Measurements from ENCODE around the gene SLC1A3. TPM values are rescaled to one million over a fixed set of nuclear protein-coding genes. Genes with fewer than 3 reads are reported as not detected.
A peak's percentile ranks its signal among the peaks of the same experiment; 100 is the strongest.

SLC1A3 gene
- total and polyA plus RNA-seq, 2 donors (not counting 1 experiment from before 2014, with no cell fraction given), result 0.37 TPM; not detected in 1

DNA sequence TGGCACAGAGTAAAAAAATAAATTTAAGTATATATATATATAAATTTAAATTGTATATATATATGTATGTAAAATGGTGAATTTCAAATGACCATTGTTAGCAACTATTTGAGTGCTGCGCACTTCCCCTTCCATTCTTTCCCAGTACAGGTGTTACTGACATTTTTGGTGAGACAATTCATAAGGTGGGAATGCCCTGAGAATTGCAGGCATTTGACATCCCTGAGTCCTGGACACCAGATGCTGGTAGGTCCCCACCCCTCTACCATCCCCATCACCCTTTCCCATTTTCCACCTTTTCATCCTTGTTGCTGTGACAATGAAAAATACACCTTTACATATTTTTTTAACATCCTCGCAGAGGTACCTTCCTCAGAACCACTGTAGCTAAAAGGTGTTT is 91.6 kb downstream of the SLC1A3 start:
- POLR2A ChIA-PET, result no interaction called here
- H3K27me3 Mint-ChIP-seq, result peaks cover 4% of the 10 kb centered on the region
- Histone ChIP-seq H3K27ac (ENCODE audit: low read length in 2 of 2) (no peak overlapping the region), H3K9ac (ENCODE audit: low read length) (no peak overlapping the region), H3K4me1 (ENCODE audit: control insufficient read depth in 2 of 2, insufficient read depth in 2 of 2, low read length in 2 of 2) (peaks cover 26 to 31% of the 10 kb centered on the region in 2 donors), H3K9me3 (ENCODE audit: control extremely low read depth in 1 of 3, control insufficient read depth in 2 of 3, insufficient read depth in 1 of 3, low read length in 2 of 3) (no peaks in the 10 kb centered on the region), H3K79me2 (ENCODE audit: control insufficient read depth, insufficient read depth, low read length) (peaks cover 10% of the 10 kb centered on the region), H3K4me2 (replicated peaks; ENCODE audit: low read depth, low read length, poor library complexity, severe bottlenecking) (no peak overlapping the region), H3K27me3 (replicated peaks in 1 of 4; ENCODE audit: control extremely low read depth in 1 of 4, control insufficient read depth in 3 of 4, insufficient read depth in 4 of 4, low read length in 3 of 4) (no peaks in the 10 kb centered on the region), H4K20me1 (ENCODE audit: control insufficient read depth, insufficient read depth, low read length, poor library complexity, severe bottlenecking) (peaks cover 7% of the 10 kb centered on the region), H3K36me3 (replicated peaks in 1 of 2; ENCODE audit: control extremely low read depth in 1 of 2, control insufficient read depth in 1 of 2, extremely low read depth in 1 of 2, insufficient read depth in 2 of 2, low read length in 1 of 2) (peaks cover 1 to 3% of the 10 kb centered on the region in 2 experiments), H2AFZ (ENCODE audit: insufficient read depth, low read depth, low read length, poor library complexity, severe bottlenecking) (no peak overlapping the region), H3K4me3 (ENCODE audit: control extremely low read depth in 1 of 5, extremely low read depth in 1 of 5, insufficient read depth in 1 of 5, low read depth in 2 of 5, low read length in 4 of 5) (no peak overlapping the region)
- no peak overlapping the region for H3K4me3 Mint-ChIP-seq
- DNase-seq (no peak), ATAC-seq (ENCODE audit: low read depth) (no peak)
- no peak overlapping the region for H3K27ac Mint-ChIP-seq
- no CpG with 5 or more reads among the region's 2 CpGs for WGBS (ENCODE audit: insufficient coverage)
- peaks cover 35% of the 10 kb centered on the region for H3K4me1 Mint-ChIP-seq
- intact Hi-C loops (cut with micrococcal nuclease), result no loop called here
- TF ChIP-seq EZH2 (IDR thresholded peaks at IDR 0.05; ENCODE audit: borderline replicate concordance, insufficient read depth, low read depth, low read length, poor library complexity, severe bottlenecking), result no peak
- TF ChIP-seq, protein P1, sequence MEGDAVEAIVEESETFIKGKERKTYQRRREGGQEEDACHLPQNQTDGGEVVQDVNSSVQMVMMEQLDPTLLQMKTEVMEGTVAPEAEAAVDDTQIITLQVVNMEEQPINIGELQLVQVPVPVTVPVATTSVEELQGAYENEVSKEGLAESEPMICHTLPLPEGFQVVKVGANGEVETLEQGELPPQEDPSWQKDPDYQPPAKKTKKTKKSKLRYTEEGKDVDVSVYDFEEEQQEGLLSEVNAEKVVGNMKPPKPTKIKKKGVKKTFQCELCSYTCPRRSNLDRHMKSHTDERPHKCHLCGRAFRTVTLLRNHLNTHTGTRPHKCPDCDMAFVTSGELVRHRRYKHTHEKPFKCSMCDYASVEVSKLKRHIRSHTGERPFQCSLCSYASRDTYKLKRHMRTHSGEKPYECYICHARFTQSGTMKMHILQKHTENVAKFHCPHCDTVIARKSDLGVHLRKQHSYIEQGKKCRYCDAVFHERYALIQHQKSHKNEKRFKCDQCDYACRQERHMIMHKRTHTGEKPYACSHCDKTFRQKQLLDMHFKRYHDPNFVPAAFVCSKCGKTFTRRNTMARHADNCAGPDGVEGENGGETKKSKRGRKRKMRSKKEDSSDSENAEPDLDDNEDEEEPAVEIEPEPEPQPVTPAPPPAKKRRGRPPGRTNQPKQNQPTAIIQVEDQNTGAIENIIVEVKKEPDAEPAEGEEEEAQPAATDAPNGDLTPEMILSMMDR (IDR thresholded peaks at IDR 0.05), result no peak
- CTCF ChIA-PET, result interaction anchor here (1.1 to 3.6 kb wide), 3 partner anchors 11 to 24 kb away, joined by 3 to 21 read pairs (median 4); no protein-coding TSS in a partner anchor
- no peaks in the 10 kb centered on the region for H3K9me3 Mint-ChIP-seq (ENCODE audit: insufficient read depth)

DNA sequence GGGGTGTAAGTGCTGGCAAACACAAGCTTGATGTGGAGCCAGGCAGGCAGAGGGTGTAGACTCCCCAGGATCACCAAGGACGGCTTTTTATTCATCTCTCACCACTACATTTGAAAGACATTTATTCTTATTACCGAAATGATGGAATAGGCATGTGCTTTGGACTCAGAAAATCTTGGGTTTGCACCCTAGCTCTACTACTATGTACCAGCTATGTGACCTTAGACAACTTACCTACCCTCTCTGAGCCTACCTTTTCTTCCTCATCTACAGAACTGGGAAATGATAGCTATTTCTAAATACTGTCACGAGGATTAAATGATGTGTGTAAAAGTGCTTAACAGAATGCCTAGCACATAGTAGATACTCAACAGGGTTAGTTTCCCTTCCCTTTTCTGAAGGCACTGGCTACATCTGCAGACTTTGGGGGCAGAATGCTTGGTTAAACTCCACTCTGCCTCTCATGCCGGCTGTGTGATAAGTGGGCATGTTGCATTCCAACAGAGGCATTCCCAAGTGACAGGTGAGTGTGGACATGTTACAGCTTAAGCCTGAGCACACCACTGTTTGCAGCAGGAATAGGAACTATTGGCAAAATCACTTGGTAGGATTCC is 94.8 kb downstream of the SLC1A3 start:
- 0% methylated on average over 1 of the region's 4 CpGs for WGBS (ENCODE audit: insufficient coverage)
- POLR2A ChIA-PET, result no interaction called here
- Histone ChIP-seq H3K27ac (ENCODE audit: low read length in 2 of 2) (peak overlapping the region; percentile 27 to 37), H3K27me3 (replicated peaks in 1 of 4; ENCODE audit: control extremely low read depth in 1 of 4, control insufficient read depth in 3 of 4, insufficient read depth in 4 of 4, low read length in 3 of 4) (no peaks in the 10 kb centered on the region), H2AFZ (ENCODE audit: insufficient read depth, low read depth, low read length, poor library complexity, severe bottlenecking) (no peak overlapping the region), H3K36me3 (replicated peaks in 1 of 2; ENCODE audit: control extremely low read depth in 1 of 2, control insufficient read depth in 1 of 2, extremely low read depth in 1 of 2, insufficient read depth in 2 of 2, low read length in 1 of 2) (peaks cover 4 to 19% of the 10 kb centered on the region in 2 experiments), H3K79me2 (ENCODE audit: control insufficient read depth, insufficient read depth, low read length) (peaks cover 10% of the 10 kb centered on the region), H3K4me2 (replicated peaks; ENCODE audit: low read depth, low read length, poor library complexity, severe bottlenecking) (peak overlapping the region; percentile 61), H3K4me1 (ENCODE audit: control insufficient read depth in 2 of 2, insufficient read depth in 2 of 2, low read length in 2 of 2) (peaks cover 23 to 25% of the 10 kb centered on the region in 2 donors), H3K4me3 (ENCODE audit: control extremely low read depth in 1 of 5, extremely low read depth in 1 of 5, insufficient read depth in 1 of 5, low read depth in 2 of 5, low read length in 4 of 5) (peak overlapping the region in 1 of 5 experiments; percentile 12), H4K20me1 (ENCODE audit: control insufficient read depth, insufficient read depth, low read length, poor library complexity, severe bottlenecking) (peaks cover 7% of the 10 kb centered on the region), H3K9ac (ENCODE audit: low read length) (peak overlapping the region; percentile 6), H3K9me3 (ENCODE audit: control extremely low read depth in 1 of 3, control insufficient read depth in 2 of 3, insufficient read depth in 1 of 3, low read length in 2 of 3) (no peaks in the 10 kb centered on the region)
- ATAC-seq (ENCODE audit: low read depth), result peak; percentile 99
- Mint-ChIP-seq H3K27me3 (no peaks in the 10 kb centered on the region), H3K4me3 (peak overlapping the region; percentile 69), H3K9me3 (ENCODE audit: insufficient read depth) (no peaks in the 10 kb centered on the region), H3K4me1 (peaks cover 28% of the 10 kb centered on the region), H3K27ac (peak overlapping the region; percentile 86)
- intact Hi-C loops (cut with micrococcal nuclease), result loop anchor here (1.0 kb wide), 2 partner anchors 11 to 22 kb away; no protein-coding TSS in a partner anchor
- peak; percentile 81 for DNase-seq
- CTCF ChIA-PET, result interaction anchor here (1.0 to 3.6 kb wide), 7 partner anchors 11 to 175 kb away, joined by 3 to 58 read pairs (median 4); partner anchors contain the start of gene NIPBL
- TF ChIP-seq EZH2 (IDR thresholded peaks at IDR 0.05; ENCODE audit: borderline replicate concordance, insufficient read depth, low read depth, low read length, poor library complexity, severe bottlenecking), result no peak
- TF ChIP-seq, protein P1 (IDR thresholded peaks at IDR 0.05), result no peak

All from B cell (primary cell).